Renal cortex interstitium (tissue), 11 donors: ENCODE data around the gene STXBP4. TPM values are rescaled to one million over a fixed set of nuclear protein-coding genes. Genes with fewer than 3 reads are reported as not detected.

Experiments used
- DNase-seq, 11 donors: peaks; one replicate each; pipeline ENCODE4 v3.0.0-alpha.2; 2013; ENCODE audit warnings: low read depth in 9 of 11, low spot score in 4 of 11; ENCODE audit errors: extremely low read depth in 1 of 11
- polyA plus RNA-seq, 3 donors: library from polyadenylated mRNA; unstranded; fragments of 120-200 nt; gene quantifications; one replicate each; pipeline ENCODE4 v1.2.1, GENCODE V29; 2013; ENCODE audit not compliant: insufficient read length in 3 of 3

STXBP4 gene
- polyA plus RNA-seq, 3 donors, result 14.5 to 21.4 (median 14.9) TPM

DNA sequence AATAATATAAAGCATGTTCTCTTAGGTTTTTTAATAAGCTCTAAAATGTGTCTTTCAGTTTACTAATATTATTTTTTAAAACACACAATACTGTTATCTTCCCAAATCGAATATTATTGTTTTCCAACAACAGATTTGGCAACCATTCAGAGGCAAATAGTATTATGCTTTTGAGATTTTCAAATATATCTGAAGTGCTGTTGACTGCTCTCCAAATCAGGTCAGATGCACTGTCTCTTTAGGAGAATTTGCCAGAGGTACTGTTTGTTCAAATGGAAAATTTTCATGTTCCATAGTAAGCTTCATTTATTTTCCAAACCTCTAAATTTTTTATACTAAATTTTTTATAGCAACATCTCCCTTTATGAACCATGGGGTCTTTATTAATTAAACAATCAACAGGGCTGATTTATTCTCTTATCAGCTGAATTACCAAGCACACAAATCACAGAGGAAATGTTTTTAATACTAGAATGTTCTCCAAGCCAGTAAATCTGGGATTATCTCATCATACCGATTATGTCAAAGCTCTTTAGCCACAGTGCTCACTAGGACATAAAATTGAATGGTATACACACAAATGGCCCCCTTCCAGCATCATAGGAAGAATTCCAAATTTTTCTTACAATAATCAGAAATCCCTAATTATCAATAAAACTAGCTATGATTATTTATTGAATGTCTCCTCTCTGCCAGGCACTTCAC, 187.4 kb downstream of the STXBP4 start:
- DNase-seq, result no peak

DNA sequence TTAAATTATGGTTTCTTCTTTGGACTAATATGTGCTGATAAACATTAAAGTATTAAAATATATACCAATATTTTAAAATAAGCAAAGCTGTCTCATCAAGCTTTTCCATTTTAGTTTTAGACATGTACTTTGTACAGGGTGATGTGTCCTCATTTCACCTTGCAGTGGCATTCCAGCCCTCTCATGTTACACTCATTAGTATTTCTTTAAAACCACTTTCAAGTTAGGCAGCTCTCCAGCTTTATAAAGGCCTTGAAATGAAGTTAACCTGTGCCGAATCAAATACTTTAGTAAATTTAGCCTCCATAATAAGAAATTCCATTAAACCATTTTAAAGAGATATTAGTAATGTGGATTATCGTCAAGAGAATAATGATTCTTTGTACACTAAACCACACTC, 188.6 kb downstream of the STXBP4 start:
- peak in 3 of 11 donors; percentile 30 to 40 (median 37) for DNase-seq

DNA sequence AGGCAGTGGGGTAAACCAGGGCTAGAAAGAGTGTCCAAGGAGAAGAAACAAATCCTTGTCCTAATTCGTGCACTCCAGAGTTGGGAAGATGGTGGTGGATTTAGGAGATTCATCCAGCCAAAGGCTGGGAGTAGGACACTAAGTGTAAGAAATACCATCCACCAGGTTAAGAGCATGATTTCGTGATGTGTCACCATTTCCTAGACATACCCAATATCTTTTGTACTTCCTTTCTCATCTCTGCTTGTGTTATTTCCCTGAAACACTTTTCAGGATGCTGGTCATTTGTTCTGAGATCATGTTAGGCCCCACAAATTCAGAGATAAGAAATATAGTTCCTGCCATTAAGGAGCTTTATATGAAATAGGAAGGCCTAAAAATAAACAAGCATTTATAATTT, 189.9 kb downstream of the STXBP4 start:
- DNase-seq, result no peak

DNA sequence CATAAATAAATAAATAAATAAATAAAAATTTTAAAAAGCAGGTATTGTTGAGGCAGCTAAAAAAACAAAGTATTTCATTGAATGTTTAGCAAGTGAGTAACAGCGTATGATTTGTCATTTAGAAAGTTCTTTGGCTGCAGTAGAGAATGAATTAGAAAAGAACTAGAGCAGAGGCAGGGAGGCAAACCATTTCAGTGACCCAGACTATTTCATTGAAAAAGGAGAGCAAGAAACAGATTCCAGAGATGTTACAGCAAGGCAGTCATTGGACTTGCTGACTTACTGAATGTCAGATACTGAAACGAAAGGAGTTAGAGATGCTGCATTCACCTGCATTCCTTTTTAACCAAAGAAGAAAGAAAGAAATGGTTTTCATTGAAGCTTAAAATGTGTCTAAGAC, 190.7 kb downstream of the STXBP4 start:
- no peak for DNase-seq

DNA sequence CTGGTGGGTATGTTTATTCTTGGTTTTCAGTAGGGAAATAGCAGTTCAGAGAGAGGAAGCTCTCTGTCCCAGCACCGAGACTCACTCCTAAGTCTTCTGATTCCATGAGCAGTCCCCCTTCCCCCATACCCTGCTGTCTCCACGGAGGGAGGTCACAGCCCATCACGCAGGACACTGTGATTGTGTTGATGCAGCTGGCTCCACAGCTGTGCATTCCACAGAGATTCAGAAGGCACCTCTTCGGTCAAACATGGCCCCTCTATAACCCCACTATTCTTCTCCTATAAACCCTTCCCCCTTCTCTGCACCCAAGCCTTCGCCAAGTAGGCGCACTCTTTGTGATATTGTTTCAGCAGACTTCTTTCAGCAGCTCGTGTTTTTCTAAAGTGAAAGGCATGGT, 191.9 kb downstream of the STXBP4 start:
- no peak for DNase-seq

DNA sequence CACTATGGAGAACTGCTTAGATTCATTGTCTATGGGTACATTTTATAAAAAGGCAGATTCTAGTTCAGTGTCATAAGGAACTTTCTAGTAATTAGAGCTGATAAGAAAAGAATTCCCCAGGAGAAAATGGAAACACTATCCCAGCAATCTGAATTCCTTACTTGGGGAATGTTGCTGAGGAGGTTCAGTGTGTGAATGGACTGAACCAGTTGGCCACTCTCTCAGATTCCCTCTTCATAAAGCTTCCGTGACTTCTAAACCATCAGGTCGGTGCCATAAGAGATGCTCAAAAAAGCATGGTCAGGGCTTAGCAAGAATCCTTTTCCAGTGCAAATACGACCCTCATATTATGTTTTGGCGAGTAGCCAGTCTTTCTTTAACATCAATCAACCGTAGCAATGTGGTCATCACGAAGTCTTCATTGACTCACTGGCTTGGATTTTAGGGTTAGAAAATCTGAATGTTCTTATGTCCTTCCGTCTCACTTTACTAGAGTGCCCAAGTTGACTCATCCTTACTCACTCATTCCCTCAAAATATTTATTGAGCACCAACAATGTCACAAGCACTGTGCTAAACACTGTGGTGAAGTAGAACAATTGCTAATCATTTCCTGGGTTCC, 193.5 kb downstream of the STXBP4 start:
- DNase-seq, result no peak

DNA sequence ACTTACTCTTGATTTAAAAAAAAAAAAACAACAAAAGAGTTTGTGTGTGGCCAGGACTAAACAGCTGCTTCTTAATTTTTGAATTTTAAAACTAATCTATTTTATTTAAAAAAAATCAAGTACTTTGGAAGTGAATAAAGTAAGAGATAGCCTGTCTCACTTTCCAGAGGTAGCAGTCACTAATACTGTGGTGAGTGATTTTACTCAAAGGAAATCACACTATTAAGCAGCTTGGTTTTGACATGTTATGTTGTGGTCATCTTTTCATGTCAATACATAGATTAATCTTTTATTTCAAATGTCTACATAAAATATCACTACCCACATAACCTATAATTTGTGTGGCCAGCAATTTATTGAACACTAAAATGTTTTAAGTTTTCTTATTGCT, 194.0 kb downstream of the STXBP4 start:
- no peak for DNase-seq

DNA sequence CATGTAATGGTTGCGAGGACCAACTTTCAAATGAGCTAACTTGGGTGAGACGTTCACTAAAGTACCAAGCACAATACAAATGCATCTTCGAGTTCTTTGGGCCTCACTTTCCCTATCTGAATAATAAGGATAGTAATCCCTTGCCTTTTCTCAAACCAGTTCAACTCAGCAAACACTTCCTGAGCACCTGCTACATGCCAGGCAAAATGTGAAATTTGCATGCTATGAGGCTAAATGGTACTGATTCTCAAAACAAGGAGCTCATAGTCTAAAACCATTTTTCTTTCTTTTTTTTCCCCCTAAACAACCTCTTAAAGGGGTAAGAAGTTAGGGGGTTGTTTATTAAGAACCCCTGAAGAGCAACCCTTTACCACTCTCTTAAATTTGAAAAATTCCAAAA, 194.8 kb downstream of the STXBP4 start:
- no peak for DNase-seq

DNA sequence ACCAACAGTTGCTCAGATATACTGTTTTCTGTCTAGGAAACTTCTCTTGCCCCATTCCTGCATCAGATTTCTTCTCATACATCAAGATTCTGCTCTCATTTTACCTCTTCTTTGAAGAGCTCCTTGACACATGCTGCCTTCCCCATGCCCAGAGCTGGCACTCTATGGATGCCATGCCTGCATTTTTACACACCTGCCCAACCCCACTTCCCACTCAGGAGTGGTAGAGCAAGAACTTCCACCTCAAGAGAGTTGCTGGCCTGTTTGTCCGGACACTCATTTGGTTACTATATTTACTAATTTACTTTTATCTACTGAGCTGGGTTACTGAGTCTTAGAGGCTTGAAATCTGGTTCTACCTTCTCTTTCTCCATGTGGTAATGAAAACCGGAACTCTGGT, 197.9 kb downstream of the STXBP4 start:
- no peak for DNase-seq

DNA sequence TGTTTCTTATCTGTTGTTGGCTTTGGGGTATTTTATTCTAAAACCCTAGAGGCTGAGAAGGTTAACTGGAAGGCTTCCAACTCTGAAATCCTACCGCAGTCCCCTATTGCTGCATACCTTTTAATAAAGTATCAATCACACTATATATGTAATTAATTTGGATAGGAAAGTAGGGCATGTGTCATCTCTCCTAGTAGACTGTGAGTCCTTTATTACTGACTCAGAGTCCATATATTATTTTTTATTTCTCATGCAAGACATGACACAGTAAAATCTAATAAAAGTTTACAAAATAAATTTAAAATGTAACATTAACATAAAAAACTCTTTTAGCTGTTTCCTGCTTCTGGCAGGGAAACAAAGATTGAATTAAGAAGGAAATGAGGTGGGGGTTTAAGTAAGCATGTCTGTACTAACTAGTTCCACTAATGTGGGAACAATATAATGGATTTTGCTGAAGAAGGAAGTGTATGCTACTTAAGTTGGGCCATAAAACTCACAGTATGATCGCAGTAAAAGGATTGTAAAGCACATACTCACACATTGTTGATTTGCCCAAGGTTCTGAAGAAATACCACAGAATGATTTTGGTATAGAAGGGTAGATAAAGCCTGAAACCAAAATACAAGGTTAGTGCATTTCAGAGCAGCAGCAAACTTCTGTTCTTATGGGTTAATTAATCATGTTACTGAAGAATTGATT, 198.6 kb downstream of the STXBP4 start:
- peak in 3 of 11 donors; percentile 25 to 42 (median 29) for DNase-seq

DNA sequence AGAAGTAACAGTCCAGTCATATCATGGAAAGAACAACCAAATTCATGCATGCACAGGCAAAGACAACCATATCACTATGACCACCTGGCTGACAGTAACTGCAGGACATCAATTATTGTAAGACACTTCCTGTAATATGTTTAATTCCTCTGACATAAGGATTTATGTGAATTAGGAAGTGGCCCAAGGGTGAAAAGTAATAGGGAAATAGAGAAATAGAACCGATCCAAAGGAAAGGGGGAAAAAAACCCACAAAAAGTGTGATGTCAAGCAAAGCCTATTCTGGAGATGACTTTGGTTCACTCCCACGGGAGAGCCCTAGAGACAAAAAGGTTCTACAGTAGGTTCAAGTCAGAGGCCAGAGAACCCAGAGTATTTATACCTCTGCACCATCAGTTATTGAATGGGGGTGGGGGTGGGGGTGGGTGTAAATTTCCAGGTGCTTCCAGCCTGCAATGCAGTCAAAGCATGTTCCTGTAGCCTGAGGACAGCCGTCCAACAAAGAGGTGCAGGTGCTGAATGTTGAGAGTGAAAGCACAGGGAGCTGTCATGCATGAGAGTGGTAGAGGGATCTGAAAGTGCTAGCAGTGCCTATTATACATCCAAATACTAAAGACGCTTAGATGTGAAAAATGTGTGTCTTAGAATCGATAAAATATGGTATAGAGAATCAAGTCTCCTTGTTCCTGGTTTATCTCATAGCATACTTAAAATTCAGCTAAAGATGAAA, 200.6 kb downstream of the STXBP4 start:
- no peak for DNase-seq

DNA sequence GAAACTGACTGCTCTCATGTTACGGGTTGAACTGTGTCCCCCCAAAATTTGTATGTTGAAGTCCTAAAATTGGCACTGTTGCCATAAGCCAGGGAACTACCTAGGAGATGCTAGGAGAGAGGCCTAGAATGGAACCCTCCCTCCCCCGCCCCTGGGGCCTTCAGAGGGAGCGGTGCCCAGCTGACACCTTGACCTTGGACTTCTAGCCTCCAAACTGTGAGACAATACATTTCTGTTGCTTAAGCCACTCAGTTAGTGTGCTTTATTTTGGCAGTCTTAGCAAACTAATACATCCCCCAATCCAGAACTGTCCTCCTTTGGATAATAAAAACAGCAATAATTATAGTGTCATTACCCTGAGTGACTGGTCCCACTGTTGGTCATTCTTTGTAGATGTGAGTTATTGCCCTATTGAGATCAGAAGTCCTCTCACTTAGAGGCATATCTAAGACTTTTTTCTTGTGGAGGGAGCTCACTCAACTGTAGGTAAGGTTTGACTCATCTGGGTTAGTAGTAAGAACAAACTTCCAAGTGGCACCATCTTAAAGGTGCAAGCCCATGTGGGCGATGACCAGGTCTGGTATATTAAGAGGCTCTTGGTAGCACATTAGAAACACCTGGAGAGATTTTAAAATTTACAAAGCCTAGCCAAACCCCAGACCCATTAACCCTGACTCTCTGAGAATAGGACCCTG, 203.2 kb downstream of the STXBP4 start:
- DNase-seq, result no peak

DNA sequence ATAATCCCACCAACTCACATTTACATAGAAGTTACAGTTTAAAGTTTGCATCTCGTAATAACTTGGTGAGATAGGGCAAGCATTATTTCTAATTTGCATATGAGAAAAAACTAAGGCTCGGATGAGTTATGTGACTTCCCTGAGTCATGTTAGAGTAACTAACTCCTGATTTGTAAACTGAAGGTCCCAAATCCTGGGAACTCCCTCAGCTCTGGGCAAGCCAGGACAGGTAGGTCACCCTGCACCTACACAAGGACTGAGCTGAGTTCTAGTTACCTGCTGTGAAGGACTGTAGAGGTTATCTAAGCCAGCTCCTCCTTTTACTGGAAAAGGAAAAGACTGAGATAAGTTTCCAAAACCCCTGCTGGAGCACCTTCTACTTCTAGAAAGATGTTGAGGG, 204.0 kb downstream of the STXBP4 start:
- DNase-seq, result no peak

DNA sequence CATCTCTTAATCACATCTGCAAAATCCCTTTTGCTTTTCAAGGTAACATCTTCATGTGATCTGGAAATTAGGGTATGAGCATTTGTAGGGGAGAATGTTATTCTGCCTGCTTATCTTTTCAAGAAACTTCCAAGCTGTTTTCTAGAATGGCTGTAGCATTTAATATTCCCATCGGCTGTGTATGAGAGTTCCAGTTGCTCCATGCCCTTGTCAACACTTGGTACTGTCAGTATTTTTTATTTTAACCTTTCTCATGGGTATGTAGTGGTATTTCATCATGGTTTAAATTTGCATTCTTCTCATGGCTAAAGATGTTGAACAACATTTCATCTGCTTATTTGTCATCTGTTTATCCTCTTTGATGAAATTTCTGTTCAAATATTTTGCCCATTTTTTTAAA, 205.6 kb downstream of the STXBP4 start:
- DNase-seq, result no peak

DNA sequence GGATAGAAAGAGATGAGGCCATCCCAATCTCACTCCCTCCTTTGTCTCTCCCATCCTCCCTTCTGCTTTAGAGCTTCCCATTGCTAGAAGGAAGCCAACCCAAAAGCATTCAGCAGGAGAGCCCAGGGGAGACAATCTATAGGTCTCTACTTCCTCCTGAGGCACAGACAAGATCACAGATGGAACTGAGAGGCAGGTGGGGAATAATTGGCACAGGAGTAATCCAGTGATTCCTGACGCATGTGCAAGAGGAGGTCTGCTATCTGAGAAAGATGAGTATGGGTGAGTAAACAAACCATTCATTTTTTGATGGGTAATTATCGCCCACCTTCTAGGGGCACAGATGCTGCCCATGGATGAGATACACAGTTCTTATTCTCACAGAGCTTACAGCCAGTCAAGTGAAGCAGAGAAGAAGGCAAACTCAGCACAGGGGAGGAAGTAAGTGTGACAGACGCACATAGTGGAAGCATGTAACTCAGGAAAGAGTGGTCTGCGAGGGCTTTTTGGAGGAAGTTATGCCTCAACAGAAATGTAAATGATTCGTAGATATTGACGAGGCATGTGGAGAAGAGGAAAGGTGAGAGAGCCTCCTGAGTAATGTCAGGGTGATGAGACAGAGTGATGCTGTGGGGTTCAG, 207.3 kb downstream of the STXBP4 start:
- DNase-seq, result no peak

DNA sequence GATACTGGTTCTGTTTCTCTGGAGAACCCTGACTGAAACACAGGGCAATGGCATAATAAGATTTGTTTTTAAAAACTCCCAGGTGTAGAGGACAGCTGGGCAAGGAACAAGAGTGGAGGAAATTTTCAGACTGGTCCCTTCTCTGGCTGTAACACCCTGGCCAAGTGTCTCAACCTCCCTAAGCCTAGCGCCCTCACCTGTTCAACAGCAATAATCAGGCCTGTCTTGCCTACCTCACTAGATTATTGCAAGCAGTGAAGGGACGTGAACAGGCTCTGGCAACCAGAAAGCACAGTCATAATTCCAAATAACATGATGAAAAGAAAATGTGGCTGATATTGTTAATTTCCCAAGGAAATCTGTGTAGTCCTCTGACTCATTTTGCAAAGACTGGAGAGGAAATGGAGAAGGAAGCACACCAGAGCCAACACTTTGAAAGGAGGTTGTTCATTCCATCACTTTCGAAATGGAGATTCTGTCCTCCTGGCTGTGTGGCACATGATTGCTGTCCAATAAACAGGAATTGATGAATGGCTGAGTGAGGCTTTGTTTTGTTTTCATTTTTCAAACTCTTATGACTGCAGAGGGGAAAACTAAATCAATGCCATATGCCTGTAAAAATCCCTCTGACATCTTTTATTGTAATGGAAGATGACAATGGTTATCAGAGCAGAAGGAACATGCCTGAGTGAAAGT, 208.7 kb downstream of the STXBP4 start:
- DNase-seq, result no peak

DNA sequence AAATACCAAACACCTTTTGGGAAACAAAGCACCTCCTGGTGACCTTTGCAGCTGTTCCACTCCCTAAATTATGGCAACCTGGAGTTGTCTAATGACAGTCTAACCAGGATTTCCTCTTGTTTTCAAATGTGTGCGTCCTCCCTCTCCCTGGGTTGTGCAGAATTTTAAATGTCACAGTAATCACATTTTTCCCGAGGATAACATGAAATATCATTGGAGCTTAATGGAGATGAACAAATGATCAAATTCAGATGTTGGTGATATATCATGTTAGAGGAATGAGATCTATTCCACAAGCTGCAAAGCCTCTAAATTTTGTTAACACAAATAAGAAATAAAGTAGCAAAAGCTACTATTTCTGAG, 209.3 kb downstream of the STXBP4 start:
- no peak for DNase-seq
